ENCODE data around the gene MADD. TPM values are rescaled to one million over a fixed set of nuclear protein-coding genes. Genes with fewer than 3 reads are reported as not detected.

The MADD gene
- total RNA-seq, 1 donor from 2014 or later: 50.1 TPM

DNA sequence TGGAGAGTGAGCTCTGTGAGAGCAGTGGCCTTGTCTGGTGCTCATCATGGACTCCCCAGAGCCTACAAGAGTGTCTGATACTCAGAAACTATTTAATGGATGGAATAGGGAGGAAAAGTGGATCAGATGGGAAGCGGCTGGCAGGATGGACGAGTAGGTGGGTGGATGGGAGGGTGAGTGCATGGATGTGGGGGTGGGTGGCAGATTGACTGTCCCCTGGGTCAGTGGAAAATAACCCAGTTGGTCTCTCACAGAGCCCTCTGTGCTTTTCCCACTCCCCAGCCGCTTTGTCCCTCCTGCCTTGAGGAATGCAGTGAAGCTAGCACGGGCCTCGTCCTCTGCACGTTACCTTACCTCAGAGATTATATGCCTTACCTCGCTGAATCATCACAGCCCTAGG lies 102.5 kb downstream of the MADD start:
- no peaks in the 10 kb centered on the region for H3K27me3 ChIP-seq
- no peaks in the 10 kb centered on the region for H3K36me3 ChIP-seq
- no peak for DNase-seq
- no peak overlapping the region for H3K4me3 ChIP-seq
- H3K27ac ChIP-seq: no peak overlapping the region
- TF ChIP-seq, protein P1, sequence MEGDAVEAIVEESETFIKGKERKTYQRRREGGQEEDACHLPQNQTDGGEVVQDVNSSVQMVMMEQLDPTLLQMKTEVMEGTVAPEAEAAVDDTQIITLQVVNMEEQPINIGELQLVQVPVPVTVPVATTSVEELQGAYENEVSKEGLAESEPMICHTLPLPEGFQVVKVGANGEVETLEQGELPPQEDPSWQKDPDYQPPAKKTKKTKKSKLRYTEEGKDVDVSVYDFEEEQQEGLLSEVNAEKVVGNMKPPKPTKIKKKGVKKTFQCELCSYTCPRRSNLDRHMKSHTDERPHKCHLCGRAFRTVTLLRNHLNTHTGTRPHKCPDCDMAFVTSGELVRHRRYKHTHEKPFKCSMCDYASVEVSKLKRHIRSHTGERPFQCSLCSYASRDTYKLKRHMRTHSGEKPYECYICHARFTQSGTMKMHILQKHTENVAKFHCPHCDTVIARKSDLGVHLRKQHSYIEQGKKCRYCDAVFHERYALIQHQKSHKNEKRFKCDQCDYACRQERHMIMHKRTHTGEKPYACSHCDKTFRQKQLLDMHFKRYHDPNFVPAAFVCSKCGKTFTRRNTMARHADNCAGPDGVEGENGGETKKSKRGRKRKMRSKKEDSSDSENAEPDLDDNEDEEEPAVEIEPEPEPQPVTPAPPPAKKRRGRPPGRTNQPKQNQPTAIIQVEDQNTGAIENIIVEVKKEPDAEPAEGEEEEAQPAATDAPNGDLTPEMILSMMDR (IDR thresholded peaks at IDR 0.05): no peak
- ATAC-seq: no peak
- no peaks in the 10 kb centered on the region for H3K9me3 ChIP-seq
- intact Hi-C loops (cut with DNase I): no loop called here
- H3K4me1 ChIP-seq: no peaks in the 10 kb centered on the region

DNA sequence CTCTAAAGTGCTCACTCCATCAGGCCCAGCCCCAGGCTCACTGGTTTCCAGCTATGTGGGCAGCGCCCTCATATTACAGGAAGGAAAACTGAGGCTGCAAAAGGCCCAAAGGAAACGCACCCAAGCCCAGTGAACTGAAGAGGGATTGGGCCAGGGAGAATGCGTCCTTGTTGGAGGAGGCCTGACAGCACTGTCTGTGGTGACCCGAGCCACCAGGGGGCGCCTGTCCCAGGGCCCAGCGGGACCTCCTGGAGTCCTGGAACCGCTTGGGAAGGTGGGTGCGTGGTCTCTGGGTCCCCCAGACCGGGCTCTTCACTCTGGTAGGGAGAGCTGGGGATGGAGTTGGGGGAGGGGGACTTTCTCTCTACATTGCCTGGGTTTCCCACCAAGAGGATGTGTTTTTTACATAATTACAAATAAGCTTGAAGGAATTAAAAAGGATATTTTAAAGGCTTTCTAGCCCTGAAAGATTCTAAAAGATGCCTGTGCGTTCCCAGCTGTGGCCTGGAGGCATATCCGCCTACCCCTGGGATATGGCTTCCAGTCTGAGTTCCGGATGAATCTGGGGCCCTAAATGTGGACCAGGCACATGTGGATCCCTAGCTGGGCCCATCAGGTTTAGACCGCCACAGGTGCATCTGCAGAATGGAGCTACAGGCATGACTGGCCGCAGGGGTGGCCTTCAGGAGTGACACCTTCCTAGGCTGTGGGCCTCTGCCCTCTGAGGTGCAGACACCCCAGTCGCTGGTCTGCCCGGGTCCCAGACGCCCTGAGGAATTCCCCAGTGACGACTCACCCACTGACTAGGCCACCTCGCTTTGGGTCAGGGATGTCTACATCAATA lies 104.2 kb downstream of the MADD start:
- TF ChIP-seq, protein P1 (IDR thresholded peaks at IDR 0.05): peak; percentile 97
- peak overlapping the region; percentile 53 for H3K4me3 ChIP-seq
- peak overlapping the region; percentile 2 for H3K27ac ChIP-seq
- no peaks in the 10 kb centered on the region for H3K36me3 ChIP-seq
- no peaks in the 10 kb centered on the region for H3K27me3 ChIP-seq
- intact Hi-C loops (cut with DNase I): no loop called here
- H3K9me3 ChIP-seq: no peaks in the 10 kb centered on the region
- DNase-seq (peak; percentile 92), ATAC-seq (peak; percentile 75)
- H3K4me1 ChIP-seq: peaks cover 5% of the 10 kb centered on the region

DNA sequence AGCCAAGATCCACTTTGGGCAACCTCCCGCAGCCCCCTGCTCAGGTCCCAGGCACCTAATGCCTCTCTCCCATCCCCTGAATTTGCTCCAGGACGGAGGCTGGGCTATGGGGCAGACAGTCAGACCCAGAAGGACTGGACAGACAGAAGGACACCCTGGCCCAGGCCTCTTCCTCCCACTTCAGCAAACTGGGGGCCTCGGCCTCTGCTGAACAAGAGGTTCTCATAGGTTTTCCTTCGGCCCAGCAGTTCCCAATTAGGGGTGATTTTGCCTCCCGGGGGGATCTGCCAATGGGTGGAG lies 104.7 kb downstream of the MADD start:
- intact Hi-C loops (cut with DNase I): no loop called here
- Histone ChIP-seq H3K27me3 (no peaks in the 10 kb centered on the region), H3K4me3 (peak overlapping the region; percentile 53), H3K27ac (peak overlapping the region; percentile 2), H3K9me3 (no peaks in the 10 kb centered on the region), H3K36me3 (no peaks in the 10 kb centered on the region), H3K4me1 (peaks cover 7% of the 10 kb centered on the region)
- DNase-seq: no peak
- TF ChIP-seq, protein P1 (IDR thresholded peaks at IDR 0.05): no peak
- ATAC-seq: no peak

GRCh38 chr11:47375020-47375419 lies 105.1 kb downstream of the MADD start:
- peak overlapping the region; percentile 30 for H3K27ac ChIP-seq
- no peaks in the 10 kb centered on the region for H3K36me3 ChIP-seq
- intact Hi-C loops (cut with DNase I): no loop called here
- H3K4me3 ChIP-seq: peak overlapping the region; percentile 53
- H3K27me3 ChIP-seq: no peaks in the 10 kb centered on the region
- ATAC-seq (no peak), DNase-seq (no peak)
- TF ChIP-seq, protein P1 (IDR thresholded peaks at IDR 0.05): no peak
- H3K9me3 ChIP-seq: no peaks in the 10 kb centered on the region
- peaks cover 7% of the 10 kb centered on the region for H3K4me1 ChIP-seq

DNA sequence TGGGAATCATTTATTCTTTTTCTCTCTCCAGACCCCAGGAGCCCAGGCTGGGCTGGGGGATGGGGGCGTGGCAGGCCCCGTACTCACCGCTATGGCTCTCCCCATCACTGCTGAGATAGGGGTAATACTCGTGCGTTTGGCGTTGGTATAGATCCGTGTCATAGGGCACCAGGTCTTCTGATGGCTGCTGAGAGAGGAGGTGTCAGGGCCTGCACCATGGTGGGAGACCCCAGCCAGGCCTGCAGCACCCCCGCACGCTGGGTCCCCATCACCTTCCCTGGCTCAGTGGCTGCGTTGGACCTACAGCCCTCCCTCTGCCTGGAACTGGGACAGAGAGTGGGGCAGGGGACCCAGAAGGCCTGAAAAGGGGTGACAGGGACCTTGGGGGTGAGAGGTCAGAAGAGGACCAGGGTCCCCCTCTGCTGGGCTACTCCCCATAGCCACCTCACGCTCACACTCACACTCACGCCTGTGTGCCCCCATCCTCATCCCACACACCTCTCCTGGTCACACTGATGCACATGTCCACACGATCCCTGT lies 105.7 kb downstream of the MADD start:
- H3K4me1 ChIP-seq: peaks cover 7% of the 10 kb centered on the region
- H3K36me3 ChIP-seq: no peaks in the 10 kb centered on the region
- no peaks in the 10 kb centered on the region for H3K27me3 ChIP-seq
- intact Hi-C loops (cut with DNase I): no loop called here
- no peaks in the 10 kb centered on the region for H3K9me3 ChIP-seq
- H3K27ac ChIP-seq: peak overlapping the region; percentile 30
- ATAC-seq: no peak
- peak overlapping the region; percentile 53 for H3K4me3 ChIP-seq
- no peak for DNase-seq
- TF ChIP-seq, protein P1 (IDR thresholded peaks at IDR 0.05): no peak

All from upper lobe of right lung (tissue), 1 donor.